ENCODE measurements around the gene SULT1E1. TPM values are rescaled to one million over a fixed set of nuclear protein-coding genes. Genes with fewer than 3 reads are reported as not detected.
A peak's percentile ranks its signal among the peaks of the same experiment; 100 is the strongest.

The SULT1E1 gene
- total and polyA plus RNA-seq, 2 experiments from 2014 or later, result not detected

GRCh38 chr4:69831270-69831627 lies 28.7 kb downstream of the SULT1E1 start:
- Histone ChIP-seq H3K4me2 (no peak overlapping the region; the same call in 1 of the 2 replicates), H3K4me3 (no peak overlapping the region), H3K9me2 (ENCODE audit: insufficient read depth) (no peaks in the 10 kb centered on the region; the same call in 1 of the 2 replicates), H3K79me2 (replicated peaks; ENCODE audit: insufficient read depth) (no peaks in the 10 kb centered on the region), H3K4me1 (ENCODE audit: insufficient read depth) (peaks cover 10% of the 10 kb centered on the region), H3K27me3 (ENCODE audit: insufficient read depth) (no peaks in the 10 kb centered on the region), H4K20me1 (replicated peaks; ENCODE audit: insufficient read depth) (no peaks in the 10 kb centered on the region), H3K27ac (ENCODE audit: low read depth) (no peak overlapping the region), H3F3A (replicated peaks; ENCODE audit: low read depth) (no peaks in the 10 kb centered on the region), H3K36me3 (ENCODE audit: insufficient read depth) (no peaks in the 10 kb centered on the region), H2AFZ (peak overlapping the region; percentile 88)
- TF ChIP-seq CREB1 (CRISPR knock-in tag; IDR thresholded peaks at IDR 0.05; ENCODE audit: low read depth) (no peak), STAT1 (IDR thresholded peaks at IDR 0.05; ENCODE audit: unreplicated experiment) (no peak), CTCF (conservative IDR thresholded peaks at IDR 0.05; ENCODE audit: low read depth in 2 of 2) (no peak)
- ATAC-seq (no peak), DNase-seq (ENCODE audit: low spot score) (no peak)
- no peak overlapping the region for H3K4me3 Mint-ChIP-seq
- peaks cover 4% of the 10 kb centered on the region; the same call in 2 of the 3 replicates for H3K9me3 Mint-ChIP-seq
- no peaks in the 10 kb centered on the region; the same call in 2 of the 3 replicates for H3K36me3 Mint-ChIP-seq (ENCODE audit: low read depth)
- H3K4me1 Mint-ChIP-seq, result peaks cover 14% of the 10 kb centered on the region
- no peak overlapping the region for H3K27ac Mint-ChIP-seq
- no peaks in the 10 kb centered on the region for H3K27me3 Mint-ChIP-seq (ENCODE audit: insufficient read depth, low read depth, poor library complexity)

- no peaks in the 10 kb centered on the region for H3K27me3 ChIP-seq (ENCODE audit: insufficient read depth)
- no peaks in the 10 kb centered on the region for H4K20me1 ChIP-seq (replicated peaks; ENCODE audit: insufficient read depth)
- Mint-ChIP-seq H3K4me1 (peaks cover 14% of the 10 kb centered on the region), H3K9me3 (peaks cover 4% of the 10 kb centered on the region; the same call in 2 of the 3 replicates), H3K4me3 (no peak overlapping the region), H3K27me3 (ENCODE audit: insufficient read depth, low read depth, poor library complexity) (no peaks in the 10 kb centered on the region), H3K27ac (no peak overlapping the region), H3K36me3 (ENCODE audit: low read depth) (no peaks in the 10 kb centered on the region; the same call in 2 of the 3 replicates)
- no peak overlapping the region for H3K4me3 ChIP-seq
- ATAC-seq (peak; percentile 72), DNase-seq (ENCODE audit: low spot score) (peak; percentile 17)
- H3K9me2 ChIP-seq (ENCODE audit: insufficient read depth), result no peaks in the 10 kb centered on the region; the same call in 1 of the 2 replicates
- no peaks in the 10 kb centered on the region for H3K79me2 ChIP-seq (replicated peaks; ENCODE audit: insufficient read depth)
- H3K36me3 ChIP-seq (ENCODE audit: insufficient read depth), result no peaks in the 10 kb centered on the region
- H2AFZ ChIP-seq, result peak overlapping the region; percentile 88
- H3K4me1 ChIP-seq (ENCODE audit: insufficient read depth), result peaks cover 10% of the 10 kb centered on the region
- H3F3A ChIP-seq (replicated peaks; ENCODE audit: low read depth), result no peaks in the 10 kb centered on the region
- H3K4me2 ChIP-seq, result no peak overlapping the region; the same call in 1 of the 2 replicates
- no peak overlapping the region for H3K27ac ChIP-seq (ENCODE audit: low read depth)
- TF ChIP-seq CTCF (conservative IDR thresholded peaks at IDR 0.05; ENCODE audit: low read depth in 2 of 2) (peak in 1 of 2 experiments; percentile 24; a peak in 1 of 4 replicates), REST (IDR thresholded peaks at IDR 0.05; ENCODE audit: unreplicated experiment) (no peak), EZH2phosphoT487 (IDR thresholded peaks at IDR 0.05; ENCODE audit: unreplicated experiment) (no peak)
Measured at GRCh38 chr4:69830560-69831269, 29.2 kb downstream of the SULT1E1 start.

Measured in GM23338 (cell line).